CD14-positive monocyte (primary cell): ENCODE data around the gene SEMA6D. TPM values are rescaled to one million over a fixed set of nuclear protein-coding genes. Genes with fewer than 3 reads are reported as not detected.

Experiments
- DNase-seq, 3 donors: peaks; one replicate each; pipeline ENCODE4 v3.0.0-alpha.2; 2011 to 2022
- H2AFZ ChIP-seq: 2 replicates; pipeline ENCODE4 v1.6.0; 2012; ENCODE audit warnings: mild to moderate bottlenecking, low read depth, low read length, inconsistent platforms; ENCODE audit not compliant: insufficient read depth, poor library complexity, severe bottlenecking
- H3K27ac ChIP-seq, 2 donors: 1 replicate in 1 of 2; 2 replicates in 1 of 2; pipeline ENCODE4 v1.5.1; 2012 to 2013; ENCODE audit warnings: low read length in 2 of 2, control low read depth in 1 of 2, inconsistent platforms in 1 of 2, low read depth in 1 of 2, mild to moderate bottlenecking in 1 of 2
- H3K27me3 ChIP-seq, 2 donors: one replicate each; pipeline versions ENCODE4 v1.6.0 to v1.6.1; 2011 to 2013; ENCODE audit warnings: low read length in 2 of 2; ENCODE audit not compliant: control insufficient read depth in 2 of 2, insufficient read depth in 2 of 2
- H3K36me3 ChIP-seq, 2 donors: replicated peaks in 1 of 2; 1 replicate in 1 of 2; 2 replicates in 1 of 2; pipeline versions ENCODE4 v1.5.1 to v1.6.1; 2012 to 2013; ENCODE audit warnings: low read length in 2 of 2, control low read depth in 1 of 2, inconsistent platforms in 1 of 2, mild to moderate bottlenecking in 1 of 2; ENCODE audit not compliant: insufficient read depth in 2 of 2, control insufficient read depth in 1 of 2
- H3K4me1 ChIP-seq, 2 donors: 1 replicate in 1 of 2; 2 replicates in 1 of 2; pipeline versions ENCODE4 v1.5.1 to v1.6.1; 2012 to 2013; ENCODE audit warnings: low read length in 2 of 2, control low read depth in 1 of 2, inconsistent platforms in 1 of 2, mild to moderate bottlenecking in 1 of 2, moderate library complexity in 1 of 2; ENCODE audit not compliant: insufficient read depth in 2 of 2, control insufficient read depth in 1 of 2
- H3K4me2 ChIP-seq: replicated peaks from 2 replicates; pipeline ENCODE3; 2012; ENCODE audit warnings: low read length, moderate library complexity, mild to moderate bottlenecking; ENCODE audit not compliant: poor library complexity, severe bottlenecking; ENCODE audit errors: extremely low read depth
- H3K4me3 ChIP-seq, 3 experiments: fragments of 200-600 bp in 1 of 3; sonication (generic) in 1 of 3; replicated peaks in 1 of 3; 1 replicate in 2 of 3; 2 replicates in 1 of 3; pipeline ENCODE4 v1.5.1; 2011 to 2013; ENCODE audit warnings: low read length in 3 of 3, mild to moderate bottlenecking in 3 of 3, control low read depth in 2 of 3, low read depth in 2 of 3, inconsistent platforms in 1 of 3, moderate library complexity in 1 of 3
- H3K79me2 ChIP-seq: 2 replicates; pipeline ENCODE4 v1.6.0; 2012; ENCODE audit warnings: mild to moderate bottlenecking, control low read depth, inconsistent platforms, low read length, moderate library complexity; ENCODE audit not compliant: insufficient read depth
- H3K9ac ChIP-seq: 2 replicates; pipeline ENCODE4 v1.6.0; 2017; ENCODE audit warnings: low read length, mild to moderate bottlenecking; ENCODE audit not compliant: insufficient read depth, poor library complexity, severe bottlenecking
- H3K9me3 ChIP-seq, 2 donors: replicated peaks in 1 of 2; 1 replicate in 1 of 2; 2 replicates in 1 of 2; pipeline versions ENCODE4 v1.5.1 to v1.6.1; 2012 to 2013; ENCODE audit warnings: low read length in 2 of 2, control low read depth in 1 of 2; ENCODE audit not compliant: control insufficient read depth in 1 of 2, insufficient read depth in 1 of 2
- H4K20me1 ChIP-seq: 2 replicates; pipeline ENCODE4 v1.6.0; 2012; ENCODE audit warnings: mild to moderate bottlenecking, low read length, control low read depth, moderate library complexity; ENCODE audit not compliant: insufficient read depth
- H3K27ac Mint-ChIP-seq, 7 donors: one replicate each; pipeline ENCODE4 v1.8.0; 2020; ENCODE audit warnings: mild to moderate bottlenecking in 7 of 7, mixed read lengths in 7 of 7, moderate library complexity in 6 of 7, inconsistent platforms in 2 of 7
- H3K27me3 Mint-ChIP-seq, 3 donors: one replicate each; pipeline ENCODE4 v1.8.0; 2021 to 2022; ENCODE audit warnings: low read depth in 3 of 3, mild to moderate bottlenecking in 3 of 3, mixed read lengths in 3 of 3, moderate library complexity in 3 of 3, inconsistent platforms in 1 of 3
- H3K36me3 Mint-ChIP-seq, 2 donors: one replicate each; pipeline ENCODE4 v1.8.0; 2020; ENCODE audit warnings: mixed read lengths in 2 of 2, inconsistent platforms in 1 of 2, mild to moderate bottlenecking in 1 of 2
- H3K4me1 Mint-ChIP-seq: one replicate; pipeline ENCODE4 v1.8.0; 2020; ENCODE audit warnings: mild to moderate bottlenecking, mixed read lengths
- H3K4me3 Mint-ChIP-seq, 2 donors: one replicate each; pipeline ENCODE4 v1.8.0; 2020; ENCODE audit warnings: mild to moderate bottlenecking in 2 of 2, mixed read lengths in 2 of 2, moderate library complexity in 1 of 2
- H3K9me3 Mint-ChIP-seq, 7 donors: one replicate each; pipeline ENCODE4 v1.8.0; 2020 to 2022; ENCODE audit warnings: mixed read lengths in 7 of 7, mild to moderate bottlenecking in 6 of 7, moderate library complexity in 6 of 7, inconsistent platforms in 2 of 7
- CTCF ChIP-seq: fragments of 200-600 bp; IDR thresholded peaks from one replicate; pipeline ENCODE4 v1.8.0; 2022; ENCODE audit warnings: antibody characterized with exemption, mild to moderate bottlenecking
- WGBS: methylation state at CpG from one replicate; pipeline ENCODE4 v1.1.5; 2013; ENCODE audit warnings: missing lambda C conversion rate; ENCODE audit not compliant: insufficient coverage; 5-methylcytosine and 5-hydroxymethylcytosine counted together
- intact Hi-C, 2 donors: fragments of 100-400 bp; cut with micrococcal nuclease; formaldehyde crosslinking; loops; one replicate each; pipeline versions ENCODE4 v1.15.0 to v1.15.1; 2023
- polyA plus RNA-seq, 3 donors: library from polyadenylated mRNA; depleted of rRNA in 1 of 3; unstranded in 2 of 3; stranded (reverse) in 1 of 3; fragments of 300-500 nt in 2 of 3; fragments of >200 nt in 1 of 3; fragmentation: Illumina TruSeq in 2 of 3; gene quantifications; 1 replicate in 2 of 3; 2 replicates in 1 of 3; pipeline ENCODE4 v1.2.3, GENCODE V29; 2012 to 2021

SEMA6D gene
- polyA plus RNA-seq, 3 donors, result not detected

- no peaks in the 10 kb centered on the region for H3K27me3 ChIP-seq
- no peak overlapping the region for H3K4me3 Mint-ChIP-seq
- H3K79me2 ChIP-seq, result no peaks in the 10 kb centered on the region
- H3K9ac ChIP-seq, result no peak overlapping the region
- no peaks in the 10 kb centered on the region for H4K20me1 ChIP-seq
- no peak for DNase-seq
- H3K27ac Mint-ChIP-seq, result no peak overlapping the region
- peaks cover 9 to 29% (median 16%) of the 10 kb centered on the region in 7 donors for H3K9me3 Mint-ChIP-seq
- peaks cover 9 to 22% of the 10 kb centered on the region in 2 donors for H3K9me3 ChIP-seq
- no peaks in the 10 kb centered on the region for H3K36me3 ChIP-seq
- H3K36me3 Mint-ChIP-seq, result no peaks in the 10 kb centered on the region
- intact Hi-C loops, result no loop called here
- no peaks in the 10 kb centered on the region for H3K4me1 Mint-ChIP-seq
- no peak overlapping the region for H2AFZ ChIP-seq
- H3K4me2 ChIP-seq, result no peak overlapping the region
- H3K4me3 ChIP-seq, result no peak overlapping the region
- H3K27ac ChIP-seq, result no peak overlapping the region
- peaks cover 0 to 2% (median 0%) of the 10 kb centered on the region in 3 donors for H3K27me3 Mint-ChIP-seq
- H3K4me1 ChIP-seq, result no peaks in the 10 kb centered on the region
- no peak for TF ChIP-seq CTCF
These were observed 37.0 kb downstream of the SEMA6D start for GRCh38 chr15:47754312-47754711.

GRCh38 chr15:47755941-47756340, 38.6 kb downstream of the SEMA6D start:
- no peak for TF ChIP-seq CTCF
- no peak for DNase-seq
- no peak overlapping the region for H3K27ac Mint-ChIP-seq
- H3K4me1 Mint-ChIP-seq, result no peaks in the 10 kb centered on the region
- Histone ChIP-seq H3K9me3 (peaks cover 9 to 18% of the 10 kb centered on the region in 2 donors), H3K4me3 (no peak overlapping the region), H4K20me1 (no peaks in the 10 kb centered on the region), H3K27ac (no peak overlapping the region), H2AFZ (no peak overlapping the region), H3K79me2 (no peaks in the 10 kb centered on the region), H3K4me1 (no peaks in the 10 kb centered on the region), H3K9ac (no peak overlapping the region), H3K36me3 (no peaks in the 10 kb centered on the region), H3K27me3 (no peaks in the 10 kb centered on the region), H3K4me2 (no peak overlapping the region)
- no peak overlapping the region for H3K4me3 Mint-ChIP-seq
- peaks cover 9 to 29% (median 16%) of the 10 kb centered on the region in 7 donors for H3K9me3 Mint-ChIP-seq
- peaks cover 0 to 5% (median 1%) of the 10 kb centered on the region in 3 donors for H3K27me3 Mint-ChIP-seq
- intact Hi-C loops, result no loop called here
- WGBS, result no CpG with 5 or more reads among the region's 2 CpGs
- no peaks in the 10 kb centered on the region for H3K36me3 Mint-ChIP-seq
